GM21717 (cell line): ENCODE results near the gene LCA5.
"Not testable (repeated sequence)": the region's sequence is repeated elsewhere in the genome, so short reads cannot be mapped to it uniquely, and the experiment has no call there.

ENCODE experiments used
- ATAC-seq: cut with Tn5 transposase; IDR thresholded peaks from one replicate; pipeline ENCODE4 v1.9.1; 2021; ENCODE audit warnings: mild to moderate bottlenecking, moderate library complexity; ENCODE audit not compliant: unreplicated experiment

LCA5 gene

DNA sequence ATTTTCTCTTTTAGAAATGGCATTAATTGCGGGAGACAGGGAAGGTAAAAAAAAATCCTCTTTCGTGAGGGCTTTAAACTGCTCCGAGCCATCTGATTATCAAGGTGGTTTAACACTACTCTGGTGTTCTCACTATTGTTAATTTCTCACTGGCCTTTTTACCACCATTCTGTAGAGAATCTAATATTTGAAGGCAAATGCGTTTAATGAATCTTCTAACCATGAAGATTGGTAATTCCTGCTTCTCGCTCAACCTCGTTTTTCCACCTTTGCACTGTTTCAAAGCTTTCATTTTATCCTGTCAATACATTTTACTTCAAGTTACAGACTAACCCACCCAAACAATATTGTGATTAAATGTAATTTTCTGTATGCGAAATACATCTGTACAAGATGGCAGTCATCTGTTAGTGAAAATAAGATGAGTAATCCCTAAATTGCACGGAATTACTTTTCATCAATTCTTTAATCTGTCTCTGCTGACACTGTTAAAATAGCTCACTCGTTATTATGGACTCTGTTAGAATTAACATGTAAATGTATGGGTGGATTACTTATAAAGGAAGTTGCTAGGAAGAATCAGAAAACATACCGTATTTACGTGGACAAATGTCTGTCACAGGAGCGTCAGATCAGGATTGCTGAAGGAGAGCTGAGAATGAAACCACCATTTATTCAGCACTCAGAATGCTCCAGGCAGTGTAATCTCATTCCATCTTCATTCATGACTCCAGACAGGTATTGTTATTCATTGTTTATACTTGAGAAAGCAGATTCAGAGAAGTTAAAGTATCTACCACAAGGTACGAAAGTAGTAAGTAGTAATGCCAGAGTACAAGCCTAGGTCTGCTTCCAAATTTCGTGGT, 1.1 kb upstream of the LCA5 start:
- no peak for ATAC-seq

DNA sequence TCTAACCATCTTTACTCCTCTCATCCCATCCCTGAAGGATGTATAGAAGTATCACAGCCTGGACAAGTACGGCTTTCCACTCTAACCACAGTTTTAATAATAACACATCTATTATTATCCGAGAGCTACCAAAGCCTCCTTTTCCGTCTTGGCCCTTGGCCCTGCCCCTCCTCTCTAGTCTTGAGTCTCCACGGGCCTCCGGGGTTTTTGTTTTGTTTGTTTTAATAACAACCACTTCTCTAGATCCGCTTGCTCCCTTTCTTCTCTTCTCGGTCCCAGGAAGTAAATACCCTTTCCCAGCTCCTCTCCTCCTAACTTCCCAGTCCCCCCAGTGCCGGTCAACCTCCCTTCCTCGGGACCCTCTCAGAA, 661 bp downstream of the LCA5 start:
- ATAC-seq = no peak

DNA sequence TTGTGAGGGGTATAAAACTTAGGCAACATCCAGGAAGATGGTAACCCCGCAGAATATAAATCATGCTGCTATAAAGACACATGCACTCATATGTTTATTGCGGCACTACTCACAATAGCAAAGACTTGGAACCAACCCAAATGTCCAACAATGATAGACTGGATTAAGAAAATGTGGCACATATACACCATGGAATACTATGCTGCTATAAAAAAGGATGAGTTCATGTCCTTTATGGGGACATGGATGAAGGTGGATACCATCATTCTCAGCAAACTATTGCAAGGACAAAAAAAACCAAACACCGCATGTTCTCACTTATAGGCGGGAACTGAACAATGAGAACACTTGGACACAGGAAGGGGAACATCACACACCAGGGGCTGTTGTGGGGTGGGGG, 7.7 kb downstream of the LCA5 start:
- ATAC-seq = not testable (repeated sequence)

DNA sequence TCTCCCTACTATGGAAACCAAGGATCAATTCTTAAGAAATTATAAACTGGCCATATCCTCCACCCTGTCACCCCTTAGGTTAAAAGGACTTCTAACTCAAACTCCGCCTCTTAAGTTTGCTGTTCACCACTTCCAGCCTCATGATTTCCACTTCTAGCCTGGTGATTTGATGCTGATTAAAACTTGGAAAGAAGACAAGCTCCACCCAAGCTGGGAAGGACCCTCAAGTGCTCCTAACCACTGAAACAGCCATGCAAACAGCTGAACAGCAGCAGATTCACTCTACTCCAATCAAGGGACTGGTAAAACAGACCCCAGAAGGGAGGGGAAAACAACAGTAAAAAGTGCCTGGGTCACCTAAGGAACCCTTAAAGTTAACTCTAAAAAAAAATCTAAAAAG, 10.3 kb downstream of the LCA5 start:
- no peak for ATAC-seq

DNA sequence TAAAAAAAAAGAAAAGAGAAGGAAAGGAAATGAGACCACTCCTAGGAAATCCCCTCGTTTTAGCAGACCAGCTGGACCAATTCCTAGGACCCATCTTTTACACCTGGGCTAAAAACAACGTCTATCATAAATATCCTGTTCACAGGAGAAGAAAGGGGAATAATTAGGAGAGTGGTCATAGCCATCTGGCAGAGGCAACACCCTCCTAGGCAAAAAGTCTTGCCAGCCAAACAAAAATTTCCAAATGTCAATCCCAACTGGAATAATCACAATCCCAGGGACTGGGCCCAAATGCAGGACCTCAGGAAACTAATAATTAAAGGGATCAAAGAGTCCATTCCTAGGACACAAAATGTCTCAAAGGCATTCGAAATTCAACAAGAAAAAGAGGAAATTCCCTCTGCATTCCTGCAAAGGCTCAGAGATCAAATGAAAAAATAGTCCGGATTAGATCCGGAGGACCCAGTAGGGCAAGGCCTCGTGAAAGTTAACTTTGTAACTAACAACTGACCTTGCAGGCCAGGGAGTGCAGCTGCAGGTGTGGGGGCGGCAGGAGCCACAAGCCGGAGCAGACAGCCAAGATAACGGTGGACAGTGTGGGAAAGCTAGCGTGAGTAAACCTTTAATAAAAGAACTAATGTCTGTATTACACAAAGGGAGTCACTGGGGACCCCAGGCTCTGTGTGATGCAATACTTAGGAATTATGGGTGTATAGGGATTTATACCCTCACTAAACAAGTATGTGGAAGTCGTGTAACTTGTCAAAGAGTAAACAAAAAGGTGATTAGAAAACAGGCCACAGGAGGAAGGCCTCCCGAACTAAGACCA, 11.7 kb downstream of the LCA5 start:
- ATAC-seq = no peak

DNA sequence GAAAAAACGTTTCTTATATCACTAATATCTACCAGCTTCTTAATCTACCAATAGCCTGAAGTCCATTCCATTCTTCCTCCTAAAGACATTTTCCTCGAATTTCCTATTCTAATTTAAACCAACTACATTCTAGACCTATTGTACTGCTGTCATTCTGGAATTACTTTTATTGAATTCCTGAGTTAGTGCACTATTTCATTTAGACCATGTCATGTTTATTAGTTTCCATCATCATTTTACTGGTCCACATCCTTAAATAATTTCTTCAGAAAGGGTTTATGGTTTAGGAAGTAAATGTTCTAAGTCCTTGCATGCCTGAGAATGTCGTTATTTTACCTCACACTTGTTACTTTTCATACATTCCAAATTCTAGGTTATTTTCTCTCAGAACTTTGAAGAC, 13.2 kb downstream of the LCA5 start:
- no peak for ATAC-seq

DNA sequence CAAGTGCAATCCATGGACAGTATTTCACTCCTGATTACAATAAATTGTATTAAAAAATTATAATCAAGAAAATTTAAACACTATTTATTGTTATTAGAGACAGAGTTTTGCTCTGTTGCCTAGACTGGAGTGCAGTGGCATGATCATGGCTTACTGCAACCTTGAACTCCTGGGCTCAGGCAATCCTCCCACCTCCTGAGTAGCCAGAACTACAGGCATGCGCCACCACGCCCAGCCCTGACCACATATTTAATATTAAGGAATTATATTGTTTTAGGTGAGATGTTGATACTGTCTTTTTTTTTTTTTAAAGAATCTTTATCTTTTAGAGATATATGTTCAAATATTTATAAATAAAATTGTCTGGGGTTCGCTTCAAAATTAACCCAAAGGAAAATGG, 14.6 kb downstream of the LCA5 start:
- ATAC-seq = no peak

DNA sequence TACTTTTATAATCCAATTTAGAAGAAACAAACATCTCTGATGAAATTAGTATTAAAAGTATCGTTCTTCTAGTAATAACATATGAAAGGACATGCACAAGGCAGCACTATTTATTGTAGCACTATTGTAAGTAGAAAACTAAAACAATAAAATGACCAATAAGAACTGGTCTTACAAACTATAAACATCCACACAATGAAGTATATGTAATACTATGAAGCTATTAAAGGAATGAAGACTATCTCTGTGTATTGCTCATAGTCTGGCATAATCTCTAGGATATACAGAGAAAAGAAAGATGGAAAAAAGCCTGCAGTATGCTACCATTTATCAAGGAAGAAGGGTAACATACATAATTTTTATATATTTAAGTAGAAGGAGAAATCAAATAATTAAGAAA, 16.7 kb downstream of the LCA5 start:
- ATAC-seq = no peak

DNA sequence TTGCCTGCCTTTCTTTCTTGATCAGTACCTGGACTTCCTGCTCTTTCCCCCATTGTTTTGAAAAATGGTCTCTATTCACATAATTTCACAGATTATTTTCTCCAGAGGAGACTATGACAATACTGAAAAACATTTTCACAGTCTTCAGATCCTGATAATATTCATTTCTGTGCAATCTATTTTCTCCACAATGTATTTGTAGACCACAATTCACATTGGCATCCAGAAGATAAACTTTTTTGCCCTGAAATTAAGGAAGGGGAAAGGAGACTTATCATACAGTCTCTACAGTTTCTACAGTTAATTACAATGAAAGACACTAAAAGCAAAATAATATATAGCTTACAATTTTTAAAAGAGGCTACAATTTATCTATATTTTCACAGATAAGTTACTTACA, 18.4 kb downstream of the LCA5 start:
- ATAC-seq = no peak

DNA sequence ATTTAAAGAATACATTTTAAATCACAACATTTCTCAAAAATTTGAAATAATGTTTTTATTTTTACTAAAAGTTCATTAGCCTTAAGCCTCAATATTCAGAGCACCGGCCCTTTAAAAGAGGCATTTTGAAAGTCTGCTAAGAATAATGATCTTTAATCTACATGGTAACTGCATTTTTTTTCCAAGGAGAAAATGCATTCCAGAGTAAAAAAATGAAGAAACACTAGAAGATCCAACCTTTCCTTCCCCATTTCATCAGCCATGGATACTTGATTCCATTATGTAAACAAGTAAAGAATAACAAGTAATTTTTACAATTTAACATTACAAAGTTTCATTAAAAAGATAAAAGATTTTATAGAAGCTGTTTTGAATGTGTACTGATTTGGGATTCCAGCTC, 21.8 kb downstream of the LCA5 start:
- no peak for ATAC-seq

DNA sequence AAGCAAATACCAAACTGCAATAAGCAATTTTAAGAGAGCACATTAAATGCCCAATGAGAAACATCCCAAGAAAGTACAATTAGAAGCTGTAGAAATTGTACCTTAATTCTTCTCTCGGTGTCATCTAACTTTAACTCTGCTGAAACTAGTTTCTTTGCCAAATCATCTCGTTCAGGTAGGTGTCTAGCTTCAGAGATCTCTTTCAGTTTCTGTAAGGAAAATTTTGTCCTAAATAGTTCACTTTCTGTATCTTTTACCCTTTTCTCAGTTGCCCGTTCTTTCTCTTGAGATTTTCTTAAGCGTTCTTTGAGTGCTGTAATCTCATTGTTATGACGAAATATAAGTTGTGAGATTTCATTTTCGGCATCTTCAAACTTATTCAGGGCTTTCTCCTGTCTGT, 24.1 kb downstream of the LCA5 start:
- no peak for ATAC-seq

DNA sequence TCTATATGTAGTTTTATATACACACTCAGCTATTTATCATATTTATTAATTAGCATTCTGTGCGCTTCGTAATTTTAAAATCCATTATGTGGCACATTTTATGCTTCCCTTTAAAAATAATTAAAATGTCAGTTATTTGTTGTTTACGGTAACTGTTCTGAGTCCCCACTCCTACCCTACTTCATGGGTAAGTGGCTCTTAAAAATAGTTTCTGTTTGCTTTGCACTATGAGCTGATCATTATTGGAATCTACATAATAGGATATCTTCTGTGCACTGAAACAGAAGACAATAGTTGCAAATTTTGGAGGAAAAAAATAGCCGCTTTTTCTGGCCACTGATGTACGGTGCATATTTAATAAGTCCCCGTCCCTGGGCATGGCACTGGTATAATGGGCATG, 25.2 kb downstream of the LCA5 start:
- ATAC-seq = no peak

DNA sequence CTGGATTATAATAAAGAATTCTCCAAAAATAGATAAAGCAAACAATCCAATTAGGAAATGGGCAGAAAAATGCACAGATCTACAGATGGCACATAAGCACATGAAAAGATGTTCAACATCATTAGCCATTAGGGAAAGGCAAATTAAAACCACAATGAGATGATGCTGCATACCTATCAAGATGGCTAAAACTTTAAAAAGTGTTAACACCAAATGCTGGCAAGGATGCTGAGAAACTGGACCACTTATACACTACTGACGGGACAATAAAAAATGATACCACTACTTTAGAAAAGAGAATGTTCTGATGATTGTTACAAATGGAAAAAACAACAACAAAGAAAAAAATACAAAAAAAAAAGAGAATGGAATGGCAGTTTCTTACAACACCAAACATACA, 26.5 kb downstream of the LCA5 start:
- ATAC-seq = no peak

DNA sequence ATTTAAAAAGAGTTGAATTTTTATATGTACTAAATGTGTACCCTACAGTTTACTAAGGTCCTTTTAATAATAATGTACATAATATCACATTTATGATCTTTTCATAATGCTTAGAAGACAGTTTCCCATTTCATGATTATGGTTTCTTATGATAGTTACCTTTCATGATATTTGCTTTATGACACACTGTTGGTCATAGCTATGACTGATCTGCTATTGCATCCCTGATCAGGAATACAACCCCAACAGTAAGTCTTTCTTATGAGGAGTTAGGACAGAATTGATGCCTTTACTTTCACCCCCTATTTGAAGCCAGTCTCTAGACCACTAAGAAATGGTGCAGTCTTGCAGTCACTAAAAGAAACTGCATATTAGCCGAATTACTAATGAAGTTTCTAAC, 31.0 kb downstream of the LCA5 start:
- no peak for ATAC-seq

DNA sequence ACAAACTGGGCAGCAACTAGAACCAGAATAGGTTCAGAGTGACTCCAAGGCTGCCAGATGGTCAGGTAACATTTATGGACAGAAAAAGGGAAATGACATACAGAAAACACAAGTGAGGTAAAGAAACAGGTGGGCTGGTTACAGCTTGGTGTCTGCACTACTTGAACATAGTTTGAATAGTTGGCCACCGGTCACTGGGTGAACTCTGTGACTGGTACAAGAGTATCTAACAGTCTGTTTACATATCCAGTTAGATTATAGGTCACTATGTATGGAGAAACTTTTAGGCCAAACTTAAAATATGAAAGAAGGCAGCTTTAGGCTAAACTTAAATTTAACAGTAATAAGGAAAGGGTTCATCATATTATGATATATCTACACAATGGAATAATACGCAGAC, 32.9 kb downstream of the LCA5 start:
- ATAC-seq = no peak

DNA sequence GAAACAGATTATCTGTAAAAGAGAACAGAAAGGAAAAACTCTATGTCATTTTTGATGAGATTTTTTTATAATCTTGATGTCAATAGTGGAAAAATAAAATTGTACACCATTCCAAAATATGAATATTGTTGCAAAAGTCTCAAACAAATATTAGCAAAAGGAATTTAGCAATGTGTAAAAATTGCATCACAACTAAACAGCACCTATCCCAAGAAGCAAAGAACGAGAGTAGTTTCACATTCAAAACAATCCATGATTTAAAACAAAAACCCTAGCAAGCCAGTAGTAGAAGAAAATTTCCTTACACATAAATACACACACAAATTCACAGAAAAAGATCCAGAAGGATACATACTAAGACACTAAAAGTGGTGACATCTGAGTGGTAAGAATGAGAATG, 38.4 kb downstream of the LCA5 start:
- ATAC-seq = no peak

DNA sequence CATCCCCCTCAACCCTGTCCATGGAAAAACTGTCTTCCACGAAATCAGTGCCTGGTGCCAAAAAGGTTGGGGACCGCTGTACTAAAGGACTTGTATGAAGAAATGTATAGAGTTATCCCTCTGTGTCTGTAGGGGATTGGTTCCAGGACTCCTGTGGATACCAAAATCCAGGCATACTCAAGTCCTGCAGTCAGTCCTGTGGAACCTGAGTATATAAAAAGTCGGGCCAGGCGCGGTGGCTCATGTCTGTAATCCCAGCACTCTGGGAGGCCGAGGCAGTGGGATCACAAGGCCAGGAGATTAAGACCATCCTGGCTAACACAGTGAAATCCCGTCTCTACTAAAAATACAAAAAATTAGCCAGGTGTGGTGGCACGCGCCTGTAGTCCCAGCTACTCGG, 42.0 kb downstream of the LCA5 start:
- no peak for ATAC-seq

DNA sequence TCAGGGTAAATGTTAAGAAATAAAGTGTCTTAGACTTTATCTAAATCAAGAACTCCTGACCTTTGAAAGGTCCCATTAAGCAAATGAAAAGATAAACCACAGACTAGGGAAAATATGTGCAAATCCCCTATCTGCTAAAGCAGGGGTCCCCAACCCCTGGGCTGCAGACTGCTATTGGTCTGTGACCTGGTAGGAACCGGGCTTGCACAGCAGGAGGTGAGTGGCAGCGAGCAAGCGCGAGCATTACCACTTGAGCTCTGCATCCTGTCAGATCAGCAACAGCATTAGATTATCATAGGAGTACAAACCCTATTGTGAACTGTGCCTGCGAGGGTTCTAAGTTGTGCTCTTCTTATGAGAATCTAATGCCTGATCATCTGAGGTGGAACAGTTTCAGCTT, 42.4 kb downstream of the LCA5 start:
- ATAC-seq = no peak

DNA sequence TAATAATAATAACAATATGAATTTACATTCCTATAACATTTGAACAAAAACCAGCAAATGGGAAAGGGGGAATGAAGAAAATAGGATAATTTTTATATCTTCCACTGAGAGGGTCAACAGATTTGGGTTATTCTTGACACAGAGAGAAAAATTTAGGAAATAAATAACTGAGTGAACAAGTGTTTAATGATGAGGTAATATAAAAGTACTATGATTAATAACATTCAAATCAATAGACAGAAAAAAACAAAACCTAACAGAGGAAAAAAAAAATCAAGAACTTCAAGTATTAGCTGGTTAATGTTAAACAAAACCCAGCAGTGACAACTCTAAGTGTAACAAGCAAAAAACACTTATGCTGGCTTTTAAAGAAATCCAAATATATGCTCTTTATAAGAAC, 66.5 kb downstream of the LCA5 start:
- no peak for ATAC-seq

DNA sequence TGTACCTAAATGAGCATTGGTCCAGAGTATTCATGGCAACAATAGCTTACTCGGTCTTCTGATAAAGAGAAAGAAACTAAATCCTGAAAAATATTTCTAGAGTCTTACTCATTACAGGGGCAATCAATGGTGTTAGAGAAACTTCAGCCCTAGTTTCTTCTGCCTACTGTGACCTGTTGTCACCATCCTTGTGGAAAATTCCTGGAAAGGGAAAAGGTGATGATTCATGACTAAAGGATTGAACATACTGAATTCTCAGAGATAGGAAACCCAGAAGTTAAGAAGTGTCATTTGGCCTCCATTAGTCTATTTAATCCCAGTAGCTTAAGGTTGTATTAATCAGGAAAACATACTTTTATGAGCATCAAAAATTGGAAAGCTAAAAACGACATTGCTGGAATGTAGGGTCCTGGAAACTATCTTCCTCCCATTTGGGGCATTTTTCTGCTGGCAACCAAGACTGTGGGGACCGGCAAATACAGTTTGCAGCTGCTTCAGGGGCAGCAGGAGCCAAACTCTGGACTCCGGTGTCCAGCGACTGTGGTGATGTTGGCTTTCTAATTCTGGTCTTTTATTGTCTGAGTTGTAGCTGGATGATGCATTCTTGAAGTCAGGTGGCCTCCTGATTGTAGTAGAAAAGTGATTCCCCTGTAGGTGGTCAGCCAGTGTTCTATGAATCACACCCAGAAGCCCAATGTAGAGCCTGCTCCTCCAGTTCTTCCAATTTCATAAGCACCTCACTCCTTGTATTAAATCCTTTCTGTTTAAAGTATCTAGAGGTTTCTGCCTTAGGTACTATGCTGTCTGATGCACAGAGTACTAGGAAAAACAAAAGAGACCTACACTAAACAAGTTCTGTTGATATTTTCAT, 67.6 kb downstream of the LCA5 start:
- no peak for ATAC-seq

DNA sequence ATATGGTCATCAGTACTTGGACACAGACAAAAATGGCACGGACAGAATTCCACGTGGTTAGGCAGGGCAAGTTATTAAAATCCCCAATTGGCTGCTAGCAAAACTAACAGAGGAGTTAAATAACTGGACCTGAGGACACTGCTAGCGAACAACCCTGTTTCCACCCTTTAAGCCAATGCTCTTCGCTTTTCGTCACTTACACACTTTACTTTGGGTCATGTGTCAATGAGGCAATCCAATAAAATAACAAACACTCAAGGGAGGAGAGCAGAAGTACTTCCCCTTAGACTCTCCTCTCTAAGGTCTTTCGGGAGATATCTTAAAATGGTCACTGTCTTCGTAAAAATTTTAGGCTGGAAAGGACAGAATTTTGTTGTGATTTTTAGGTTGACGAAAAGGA, 68.6 kb downstream of the LCA5 start:
- no peak for ATAC-seq
